NCI-H2029 treated with DMSO at 0.1 percent for 48 hours (cell line): ENCODE measurements around the gene CDH26.

ENCODE experiments used
- DNase-seq: peaks from one replicate; lab custom pipeline; 2025; lab: John Stamatoyannopoulos, UW

The CDH26 gene

DNA sequence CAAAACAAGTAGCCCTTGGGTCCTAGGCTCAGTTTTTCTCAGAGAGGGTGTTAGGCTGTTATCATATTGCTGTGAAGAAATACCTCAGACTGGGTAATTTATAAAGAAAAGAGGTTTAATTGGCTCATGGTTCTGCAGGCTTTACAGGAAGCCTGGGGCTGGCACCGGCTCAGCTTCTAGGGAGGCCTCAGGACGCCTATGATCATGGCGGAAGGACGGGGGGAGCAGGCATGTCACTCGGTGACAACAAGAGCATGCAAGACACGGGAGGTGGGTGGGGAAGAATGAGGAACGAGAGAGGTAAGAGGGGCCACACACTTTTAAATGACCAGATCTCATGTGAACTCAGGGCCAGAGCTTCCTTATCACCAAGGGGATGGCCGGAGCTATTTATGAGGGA lies 26.9 kb downstream of the CDH26 start:
- no peak for DNase-seq

GRCh38 chr20:59985864-59986263 lies 27.6 kb downstream of the CDH26 start:
- no peak for DNase-seq

- no peak for DNase-seq
Observed at GRCh38 chr20:59987135-59987534, 28.9 kb downstream of the CDH26 start.

GRCh38 chr20:59988141-59988540 lies 29.9 kb downstream of the CDH26 start:
- no peak for DNase-seq

- no peak for DNase-seq
Observed at GRCh38 chr20:59992526-59993084, 34.4 kb downstream of the CDH26 start.

DNA sequence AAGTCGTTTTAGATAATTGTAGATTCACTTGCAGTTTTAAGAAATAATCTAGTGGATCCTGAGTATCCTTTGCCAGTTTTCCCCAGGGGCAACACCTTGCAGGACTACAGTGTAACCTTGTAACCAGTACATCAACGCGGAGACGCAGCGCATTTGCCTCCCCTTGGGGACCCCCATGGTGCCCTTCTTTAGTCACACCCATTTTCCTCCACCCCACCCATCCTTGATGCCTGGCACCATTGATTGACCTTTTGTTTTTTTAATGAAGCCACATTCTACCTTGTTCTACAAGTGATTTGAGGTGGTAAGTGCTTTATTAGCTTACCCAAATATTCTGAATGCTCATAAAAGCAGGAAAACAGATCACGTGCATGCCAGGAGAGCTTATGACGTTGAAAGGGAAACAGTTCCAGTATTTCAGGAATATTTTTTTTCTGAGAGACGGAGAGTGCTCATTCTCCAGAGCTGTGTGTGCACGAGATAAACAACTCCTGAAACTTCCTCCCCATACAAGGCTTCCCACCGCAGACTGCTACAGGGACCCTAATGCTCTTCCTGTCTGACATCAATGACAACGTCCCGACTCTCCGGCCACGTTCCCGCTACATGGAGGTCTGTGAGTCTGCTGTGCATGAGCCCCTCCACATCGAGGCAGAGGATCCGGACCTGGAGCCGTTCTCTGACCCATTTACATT lies 35.7 kb downstream of the CDH26 start:
- no peak for DNase-seq

DNA sequence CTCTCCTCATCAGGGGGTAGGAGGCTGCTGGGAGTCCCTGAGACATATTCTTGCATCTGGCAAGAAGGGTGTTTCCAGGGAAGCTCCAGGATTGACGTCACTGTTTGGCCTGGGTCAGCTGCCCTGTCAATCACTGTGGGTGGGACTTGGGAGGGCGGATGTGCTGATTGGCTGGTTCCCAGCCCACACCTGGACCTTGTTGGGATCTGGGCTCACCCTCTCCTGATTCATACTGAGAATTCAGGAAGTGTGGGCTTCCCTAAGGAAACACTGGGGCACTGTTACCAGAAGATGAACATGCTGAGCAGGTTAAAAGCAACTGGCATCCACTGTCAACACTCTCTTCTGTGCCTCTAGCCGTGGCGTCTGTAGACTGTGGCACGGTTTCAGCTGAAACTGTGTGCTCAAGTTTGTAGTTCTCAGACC lies 36.5 kb downstream of the CDH26 start:
- DNase-seq, result no peak

DNA sequence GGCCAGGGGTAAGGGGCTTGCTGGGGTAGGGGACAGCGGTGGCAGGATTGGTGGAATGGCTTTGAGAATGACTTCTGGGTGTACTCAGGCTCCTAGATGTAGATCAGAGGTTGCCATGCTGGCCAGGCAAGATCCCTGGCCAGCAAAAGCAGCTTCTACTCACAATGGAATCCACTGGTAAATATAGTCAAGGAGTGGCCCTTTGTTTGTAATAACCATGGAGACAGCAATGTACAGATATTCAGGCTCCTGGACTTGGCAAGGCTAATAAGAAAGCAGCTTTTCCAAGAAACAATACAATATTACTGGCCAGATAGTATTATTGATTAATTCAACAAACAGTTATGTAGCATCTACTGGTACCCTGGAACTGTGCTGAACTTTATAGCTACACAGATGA lies 37.9 kb downstream of the CDH26 start:
- DNase-seq, result no peak

- no peak for DNase-seq
Observed at GRCh38 chr20:59997896-59998295, 39.7 kb downstream of the CDH26 start.

DNA sequence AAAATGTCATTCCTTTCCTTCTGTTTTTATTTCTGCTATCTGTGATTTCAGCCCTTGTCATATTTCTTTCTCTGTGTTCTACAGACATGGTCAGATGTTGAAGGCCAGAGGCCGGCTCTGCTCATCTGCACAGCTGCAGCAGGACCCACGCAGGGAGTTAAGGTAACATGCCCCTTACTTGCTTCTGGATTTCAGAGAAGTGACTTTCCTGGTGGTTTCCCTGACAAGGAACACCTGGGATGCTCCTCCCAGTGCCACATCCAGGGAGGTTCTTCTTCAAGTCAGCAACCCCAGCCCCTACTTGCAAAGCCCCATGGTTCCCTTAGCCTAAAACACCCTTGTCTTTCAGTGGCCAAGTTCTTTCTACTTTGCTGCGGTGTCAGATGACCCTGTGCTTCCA lies 41.3 kb downstream of the CDH26 start:
- DNase-seq, result no peak

DNA sequence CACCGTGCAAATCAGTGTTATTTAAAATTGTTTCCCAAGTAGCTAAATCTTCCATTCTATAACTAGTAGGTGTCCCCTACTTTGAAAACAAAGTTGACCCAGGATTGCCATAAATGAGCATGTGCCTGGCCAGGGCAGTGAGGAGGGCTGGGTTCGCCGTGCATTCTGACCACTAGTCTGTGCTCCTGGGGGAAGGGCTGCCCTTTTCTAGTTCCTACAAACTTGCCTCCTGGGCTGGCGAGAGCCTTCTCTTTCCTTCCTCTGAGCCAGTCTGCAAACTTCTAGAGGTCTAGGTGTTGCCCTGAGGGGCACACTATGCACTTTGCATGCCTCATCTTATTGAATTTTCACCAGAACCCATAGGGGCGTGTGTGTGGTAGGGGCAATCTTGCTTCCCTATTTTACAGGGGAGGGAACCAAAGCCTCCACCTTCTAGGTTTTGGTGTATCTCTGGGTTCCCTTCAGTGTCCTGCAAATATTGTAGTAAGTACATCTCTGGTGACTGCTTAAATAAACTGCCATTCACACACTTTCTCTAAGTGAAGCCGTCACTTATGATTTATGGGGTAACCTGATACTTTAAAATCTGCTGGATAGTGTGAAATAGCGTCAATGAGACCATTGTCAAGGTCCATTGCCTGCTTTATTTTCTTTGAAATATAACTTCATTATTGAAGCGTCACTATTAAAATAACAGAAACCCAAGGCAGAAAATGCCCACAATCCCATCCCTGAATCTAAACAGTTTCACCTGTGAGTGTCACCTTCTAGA lies 42.2 kb downstream of the CDH26 start:
- no peak for DNase-seq

- DNase-seq, result no peak
Observed at GRCh38 chr20:60001108-60001507, 42.9 kb downstream of the CDH26 start.

GRCh38 chr20:60003776-60004175 lies 45.6 kb downstream of the CDH26 start:
- DNase-seq, result no peak

- no peak for DNase-seq
Observed at GRCh38 chr20:60006261-60006660, 48.0 kb downstream of the CDH26 start.

GRCh38 chr20:60007464-60007863 lies 49.2 kb downstream of the CDH26 start:
- no peak for DNase-seq

- no peak for DNase-seq
Observed at GRCh38 chr20:60008130-60008808, 50.0 kb downstream of the CDH26 start.

- DNase-seq, result no peak
Observed at GRCh38 chr20:60009318-60009717, 51.1 kb downstream of the CDH26 start.

GRCh38 chr20:60009826-60010616 lies 51.8 kb downstream of the CDH26 start:
- DNase-seq, result no peak

DNA sequence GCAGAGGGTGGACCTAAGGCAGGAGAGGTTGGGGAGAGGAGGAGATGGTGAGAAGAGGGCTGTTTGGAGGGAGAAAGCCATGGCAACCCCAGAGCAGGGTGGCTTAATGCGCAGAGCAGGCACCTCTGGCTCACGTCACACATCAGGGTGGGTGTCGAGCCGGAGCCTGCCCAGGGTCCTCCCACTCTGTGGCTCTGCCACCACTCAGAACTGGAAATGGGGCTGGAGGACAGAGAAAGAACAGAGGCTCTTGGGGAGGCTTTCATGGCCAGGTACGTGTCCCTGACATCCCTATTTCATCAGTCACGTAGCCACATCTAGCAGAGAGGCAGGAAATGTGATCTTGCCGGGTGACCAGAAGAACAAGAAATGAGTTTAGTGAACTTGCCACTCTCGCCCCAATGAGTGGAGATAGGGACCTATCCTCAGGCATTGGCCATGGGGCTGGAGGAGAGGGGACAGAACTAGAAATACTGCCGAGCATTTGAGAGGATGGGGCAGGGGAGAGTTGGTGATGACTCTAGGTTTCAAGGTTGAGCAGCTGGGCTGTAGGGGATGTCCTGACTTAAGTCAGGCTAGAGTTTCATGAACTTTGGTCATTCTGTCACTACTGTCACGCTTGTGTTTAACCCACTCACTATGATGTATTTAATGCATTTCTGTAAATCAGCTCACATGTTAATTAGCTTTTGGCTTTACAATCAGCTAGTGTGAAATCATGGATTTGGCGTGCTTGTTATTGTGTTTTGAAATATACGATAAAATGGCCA lies 52.7 kb downstream of the CDH26 start:
- DNase-seq, result no peak

GRCh38 chr20:60011512-60012507 lies 53.6 kb downstream of the CDH26 start:
- peak; percentile 61 for DNase-seq
